Measurements from ENCODE around the gene EHHADH. TPM values are rescaled to one million over a fixed set of nuclear protein-coding genes. Genes with fewer than 3 reads are reported as not detected.

Gene EHHADH
- total and polyA plus RNA-seq, 2 of the 13 experiments (the other 11 are each of a cell fraction or from before 2014, with no cell fraction given): 14.5 to 38.9 TPM

GRCh38 chr3:185276415-185276814 is 22.6 kb upstream of the EHHADH start (continued):
- TF ChIP-seq TBX3 (IDR thresholded peaks at IDR 0.05; ENCODE audit: borderline replicate concordance) (no peak; the same call in 1 of the 2 replicates), CREM (IDR thresholded peaks at IDR 0.05) (no peak), CREM (CRISPR knock-in tag; IDR thresholded peaks at IDR 0.05) (no peak), PITX1 (CRISPR knock-in tag; IDR thresholded peaks at IDR 0.05) (peak; percentile 52), ZNF543 (CRISPR knock-in tag; IDR thresholded peaks at IDR 0.05) (no peak), HDAC1 (CRISPR knock-in tag; IDR thresholded peaks at IDR 0.05) (0 out of 2 replicates have a peak, but pooled peaks have one; percentile 25), CREBL2 (CRISPR knock-in tag; IDR thresholded peaks at IDR 0.05; ENCODE audit: borderline replicate concordance) (no peak), ZNF530 (CRISPR knock-in tag; IDR thresholded peaks at IDR 0.05; ENCODE audit: low read depth) (no peak), SRSF1 (optimal IDR thresholded peaks at IDR 0.05; ENCODE audit: low read depth, low read length) (no peak), ZNF335 (CRISPR knock-in tag; IDR thresholded peaks at IDR 0.05) (no peak), ZNF609 (CRISPR knock-in tag; IDR thresholded peaks at IDR 0.05; ENCODE audit: borderline replicate concordance) (peak; percentile 57; the same call in 1 of the 2 replicates), FOXA1 (IDR thresholded peaks at IDR 0.05) (no peak), FOXA1 (CRISPR knock-in tag; IDR thresholded peaks at IDR 0.05) (peak; percentile 56; the same call in 1 of the 2 replicates), PAXIP1 (CRISPR knock-in tag; conservative IDR thresholded peaks at IDR 0.05) (peak; percentile 73), MYPOP (CRISPR knock-in tag; IDR thresholded peaks at IDR 0.05) (no peak), FOXA3 (CRISPR knock-in tag; IDR thresholded peaks at IDR 0.05) (peak; percentile 50), SMC3 (IDR thresholded peaks at IDR 0.05; ENCODE audit: low read length) (no peak), FOXO1 (CRISPR knock-in tag; IDR thresholded peaks at IDR 0.05) (0 out of 2 replicates have a peak, but pooled peaks have one; percentile 38), ZUFSP (CRISPR knock-in tag; IDR thresholded peaks at IDR 0.05; ENCODE audit: borderline replicate concordance) (no peak), KLF13 (CRISPR knock-in tag; IDR thresholded peaks at IDR 0.05) (no peak)
